ENCODE results near the gene HSD17B8.

Gene HSD17B8

GRCh38 chr6:33248932-33249731 lies 44.7 kb downstream of the HSD17B8 start:
- DNase-seq (ENCODE audit: low read depth): peak; percentile 100
- TF ChIP-seq, protein P1, sequence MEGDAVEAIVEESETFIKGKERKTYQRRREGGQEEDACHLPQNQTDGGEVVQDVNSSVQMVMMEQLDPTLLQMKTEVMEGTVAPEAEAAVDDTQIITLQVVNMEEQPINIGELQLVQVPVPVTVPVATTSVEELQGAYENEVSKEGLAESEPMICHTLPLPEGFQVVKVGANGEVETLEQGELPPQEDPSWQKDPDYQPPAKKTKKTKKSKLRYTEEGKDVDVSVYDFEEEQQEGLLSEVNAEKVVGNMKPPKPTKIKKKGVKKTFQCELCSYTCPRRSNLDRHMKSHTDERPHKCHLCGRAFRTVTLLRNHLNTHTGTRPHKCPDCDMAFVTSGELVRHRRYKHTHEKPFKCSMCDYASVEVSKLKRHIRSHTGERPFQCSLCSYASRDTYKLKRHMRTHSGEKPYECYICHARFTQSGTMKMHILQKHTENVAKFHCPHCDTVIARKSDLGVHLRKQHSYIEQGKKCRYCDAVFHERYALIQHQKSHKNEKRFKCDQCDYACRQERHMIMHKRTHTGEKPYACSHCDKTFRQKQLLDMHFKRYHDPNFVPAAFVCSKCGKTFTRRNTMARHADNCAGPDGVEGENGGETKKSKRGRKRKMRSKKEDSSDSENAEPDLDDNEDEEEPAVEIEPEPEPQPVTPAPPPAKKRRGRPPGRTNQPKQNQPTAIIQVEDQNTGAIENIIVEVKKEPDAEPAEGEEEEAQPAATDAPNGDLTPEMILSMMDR (IDR thresholded peaks at IDR 0.05; ENCODE audit: insufficient read depth, low read depth, low read length, missing control alignments): peak; percentile 16
- peak overlapping the region; percentile 77 for H3K4me3 ChIP-seq (ENCODE audit: low read length)

DNA sequence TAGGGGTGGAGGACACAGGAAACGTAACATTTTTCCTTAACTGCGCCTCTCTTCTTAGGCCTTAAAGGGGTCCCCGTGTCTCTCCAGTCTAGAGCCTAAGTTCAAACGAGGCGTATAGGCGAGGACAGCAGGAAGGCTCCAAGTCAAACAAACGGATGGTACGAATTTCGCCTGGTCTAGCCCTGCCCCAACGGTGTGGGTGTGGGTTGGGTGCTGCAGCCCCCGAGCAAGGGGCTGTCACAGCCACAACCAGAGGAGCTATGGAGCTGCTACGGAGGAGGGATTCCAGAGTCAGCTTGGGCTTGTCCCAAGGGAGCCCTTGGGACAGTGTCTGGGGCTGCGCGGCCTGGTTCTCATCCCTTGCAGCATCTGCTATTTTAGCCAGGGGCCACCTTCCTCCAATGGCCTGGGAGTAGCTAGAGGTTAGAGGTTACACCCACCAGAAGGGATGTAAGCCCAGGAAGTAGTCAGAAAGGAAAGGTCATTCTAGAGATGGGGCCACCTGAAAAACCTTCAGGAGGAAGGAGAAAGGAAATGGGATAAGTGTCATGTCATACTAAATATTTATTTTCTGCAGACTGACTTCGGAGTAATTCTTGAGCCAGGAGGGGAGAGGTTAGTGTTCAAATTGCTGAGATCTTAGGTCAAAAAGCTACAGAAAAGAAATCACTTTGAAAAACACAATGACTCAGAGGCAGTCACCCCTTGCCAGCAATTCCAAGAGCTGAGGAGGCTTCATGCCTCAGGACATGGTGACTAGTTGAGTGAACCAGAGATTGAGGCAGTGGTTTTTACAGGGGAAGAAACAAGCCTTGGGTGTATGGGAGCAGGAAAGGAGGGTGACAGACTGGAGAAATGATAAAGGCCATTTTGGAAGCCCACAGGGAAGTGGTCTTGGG lies 45.5 kb downstream of the HSD17B8 start:
- DNase-seq (ENCODE audit: low read depth): peak; percentile 94
- H3K4me3 ChIP-seq (ENCODE audit: low read length): peak overlapping the region; percentile 77
- TF ChIP-seq, protein P1 (IDR thresholded peaks at IDR 0.05; ENCODE audit: insufficient read depth, low read depth, low read length, missing control alignments): no peak

- TF ChIP-seq, protein P1 (IDR thresholded peaks at IDR 0.05; ENCODE audit: insufficient read depth, low read depth, low read length, missing control alignments): no peak
- no peak overlapping the region for H3K4me3 ChIP-seq (ENCODE audit: low read length)
- no peak for DNase-seq (ENCODE audit: low read depth)
Measured at GRCh38 chr6:33250731-33251130, 46.3 kb downstream of the HSD17B8 start.

DNA sequence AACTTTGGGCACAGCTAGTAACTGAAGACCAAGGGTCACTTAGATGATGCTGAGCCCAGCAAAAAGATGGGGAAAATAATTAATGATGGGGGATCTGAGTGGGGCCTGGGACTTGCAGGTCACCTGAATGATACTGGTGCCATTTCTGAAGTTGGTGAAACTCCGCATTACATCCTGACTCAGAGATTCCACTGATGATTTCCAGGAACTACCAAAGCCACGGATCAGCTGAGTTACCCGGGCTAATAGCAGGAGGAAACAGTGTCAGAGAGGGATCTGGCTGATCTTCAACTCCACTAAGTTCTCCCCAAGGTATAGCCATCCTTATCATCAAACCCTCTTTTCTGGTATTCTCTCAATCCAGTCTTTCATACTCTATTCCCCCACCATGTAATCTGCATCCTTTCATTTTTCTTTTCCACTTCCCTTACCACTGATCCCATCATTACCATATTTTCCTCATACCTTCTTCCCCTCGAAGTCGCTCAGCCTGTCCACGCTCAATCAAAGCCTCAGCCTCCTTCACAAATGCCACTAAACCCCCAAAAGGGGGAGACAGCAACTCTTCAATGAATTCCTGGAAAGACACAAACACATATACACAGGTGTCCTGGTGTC lies 47.0 kb downstream of the HSD17B8 start:
- TF ChIP-seq, protein P1 (IDR thresholded peaks at IDR 0.05; ENCODE audit: insufficient read depth, low read depth, low read length, missing control alignments): no peak
- DNase-seq (ENCODE audit: low read depth): no peak
- H3K4me3 ChIP-seq (ENCODE audit: low read length): no peak overlapping the region

GRCh38 chr6:33252759-33253158 lies 48.3 kb downstream of the HSD17B8 start:
- H3K4me3 ChIP-seq (ENCODE audit: low read length): no peak overlapping the region
- DNase-seq (ENCODE audit: low read depth): no peak
- TF ChIP-seq, protein P1 (IDR thresholded peaks at IDR 0.05; ENCODE audit: insufficient read depth, low read depth, low read length, missing control alignments): no peak

DNA sequence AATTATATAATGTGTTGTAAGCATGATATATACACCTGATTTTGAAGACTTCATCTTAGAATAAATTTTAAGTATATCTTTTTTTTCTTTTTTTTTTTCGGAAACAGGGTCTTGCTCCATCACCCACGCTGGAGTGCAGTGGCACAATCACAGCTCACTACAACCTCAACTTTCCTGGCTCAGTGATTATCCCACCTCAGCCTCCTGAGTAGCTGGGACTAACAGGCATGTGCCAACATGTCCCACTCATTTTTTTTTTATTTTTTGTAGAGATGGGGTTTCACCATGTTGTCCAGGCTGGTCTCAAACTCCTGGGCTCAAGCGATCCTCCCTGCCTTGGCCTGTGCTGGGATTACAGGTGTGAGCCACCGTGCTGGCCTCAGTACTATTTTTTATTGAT lies 50.1 kb downstream of the HSD17B8 start:
- TF ChIP-seq, protein P1 (IDR thresholded peaks at IDR 0.05; ENCODE audit: insufficient read depth, low read depth, low read length, missing control alignments): no peak
- DNase-seq (ENCODE audit: low read depth): peak; percentile 46

More for the DNA sequence above, 50.1 kb downstream of the HSD17B8 start:
- H3K4me3 ChIP-seq (ENCODE audit: low read length): no peak overlapping the region

All from epithelial cell of esophagus (primary cell).